Measurements from ENCODE around the gene LILRB5. TPM values are rescaled to one million over a fixed set of nuclear protein-coding genes. Genes with fewer than 3 reads are reported as not detected.
A peak's percentile ranks its signal among the peaks of the same experiment; 100 is the strongest.

The LILRB5 gene
- total and polyA plus RNA-seq, 11 donors = 1.4 to 22.2 (median 3.9) TPM

GRCh38 chr19:54256250-54257115, 590 bp downstream of the LILRB5 start:
- Histone ChIP-seq H3K4me3 (peak overlapping the region in 9 of 12 donors; percentile 8 to 53 (median 28)), H3K9me3 (no peaks in the 10 kb centered on the region), H3K27ac (peak overlapping the region in 3 of 12 donors; percentile 19 to 64 (median 25)), H3K4me1 (peaks cover 0 to 5% (median 0%) of the 10 kb centered on the region in 12 donors), H3K27me3 (peaks cover 0 to 48% (median 13%) of the 10 kb centered on the region in 9 donors), H3K36me3 (peaks cover 0 to 9% (median 0%) of the 10 kb centered on the region in 9 donors)
- WGBS, 4 donors = 51 to 72% (median 62%) methylated on average over 10 to 19 of the region's 19 CpGs
- DNase-seq (no peak), ATAC-seq (no peak)
- TF ChIP-seq CTCF (IDR thresholded peaks at IDR 0.05) (no peak), POLR2A (IDR thresholded peaks at IDR 0.05) (no peak)
- intact Hi-C loops (cut with DNase I) = no loop called here

GRCh38 chr19:54255105-54255775, 1.8 kb downstream of the LILRB5 start:
- no peak for ATAC-seq
- Histone ChIP-seq H3K27ac (no peak overlapping the region), H3K36me3 (peaks cover 0 to 9% (median 0%) of the 10 kb centered on the region in 9 donors), H3K27me3 (peaks cover 0 to 48% (median 13%) of the 10 kb centered on the region in 9 donors), H3K4me1 (peaks cover 0 to 5% (median 0%) of the 10 kb centered on the region in 12 donors), H3K4me3 (peak overlapping the region in 5 of 12 donors; percentile 10 to 53 (median 30)), H3K9me3 (no peaks in the 10 kb centered on the region)
- no peak for TF ChIP-seq POLR2A (IDR thresholded peaks at IDR 0.05)
- TF ChIP-seq CTCF (IDR thresholded peaks at IDR 0.05) = no peak
- no peak for DNase-seq
- intact Hi-C loops (cut with DNase I) = no loop called here
- 35 to 55% (median 50%) methylated on average over 12 to 26 of the region's 26 CpGs for WGBS, 4 donors

DNA sequence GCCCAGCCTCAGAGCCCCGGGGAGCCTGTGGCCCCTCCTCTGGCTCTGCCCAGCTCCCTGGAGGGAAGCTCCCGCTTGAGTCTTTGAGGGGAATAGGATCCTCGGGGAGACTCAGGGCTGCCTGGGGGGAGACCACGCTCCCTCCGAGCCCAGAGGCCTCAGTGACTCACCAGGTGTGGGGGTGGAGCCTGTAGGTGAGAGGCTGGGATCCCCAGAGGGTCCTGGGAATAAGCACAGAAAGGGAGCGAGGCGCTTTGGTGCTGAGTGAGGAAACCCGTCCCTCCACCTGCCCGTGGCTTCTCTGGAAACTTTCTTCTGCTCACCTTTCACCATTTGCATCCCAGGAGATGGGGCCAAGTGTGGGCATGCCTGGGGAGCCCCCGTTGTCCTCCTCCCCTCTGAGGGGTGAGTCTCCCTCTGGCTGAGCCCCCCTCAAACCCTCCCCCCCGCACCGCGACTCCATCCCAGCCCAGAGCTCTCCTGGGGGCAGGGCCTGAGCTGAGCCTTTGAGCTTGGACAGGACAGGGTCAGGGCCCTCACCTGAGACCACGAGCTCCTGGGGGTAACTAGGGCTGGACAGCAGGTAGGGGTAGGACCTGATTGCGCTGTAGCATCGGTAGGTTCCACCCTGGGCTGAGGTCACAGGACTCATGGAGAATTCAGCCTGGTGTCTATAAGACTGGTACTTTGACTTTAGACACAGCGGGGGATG, 2.7 kb downstream of the LILRB5 start:
- ATAC-seq = no peak
- no peak overlapping the region for H3K4me3 ChIP-seq
- H3K4me1 ChIP-seq = peaks cover 0 to 5% (median 0%) of the 10 kb centered on the region in 12 donors
- H3K36me3 ChIP-seq = peaks cover 0 to 9% (median 0%) of the 10 kb centered on the region in 9 donors
- no peak for DNase-seq
- TF ChIP-seq CTCF (IDR thresholded peaks at IDR 0.05) = no peak
- no peak overlapping the region for H3K27ac ChIP-seq
- no peaks in the 10 kb centered on the region for H3K9me3 ChIP-seq
- H3K27me3 ChIP-seq = peaks cover 0 to 48% (median 13%) of the 10 kb centered on the region in 9 donors
- intact Hi-C loops (cut with DNase I) = no loop called here
- 53 to 63% (median 59%) methylated on average over 16 to 17 of the region's 17 CpGs for WGBS, 4 donors

All from heart left ventricle (tissue), 16 donors.